HG03558 (cell line): ENCODE measurements around the gene SMURF1.

Experiments used
- ATAC-seq: cut with Tn5 transposase; IDR thresholded peaks from one replicate; pipeline ENCODE4 v1.9.1; 2021; ENCODE audit warnings: moderate number of reproducible peaks; ENCODE audit not compliant: unreplicated experiment; ENCODE audit errors: extremely low read depth

Gene SMURF1

DNA sequence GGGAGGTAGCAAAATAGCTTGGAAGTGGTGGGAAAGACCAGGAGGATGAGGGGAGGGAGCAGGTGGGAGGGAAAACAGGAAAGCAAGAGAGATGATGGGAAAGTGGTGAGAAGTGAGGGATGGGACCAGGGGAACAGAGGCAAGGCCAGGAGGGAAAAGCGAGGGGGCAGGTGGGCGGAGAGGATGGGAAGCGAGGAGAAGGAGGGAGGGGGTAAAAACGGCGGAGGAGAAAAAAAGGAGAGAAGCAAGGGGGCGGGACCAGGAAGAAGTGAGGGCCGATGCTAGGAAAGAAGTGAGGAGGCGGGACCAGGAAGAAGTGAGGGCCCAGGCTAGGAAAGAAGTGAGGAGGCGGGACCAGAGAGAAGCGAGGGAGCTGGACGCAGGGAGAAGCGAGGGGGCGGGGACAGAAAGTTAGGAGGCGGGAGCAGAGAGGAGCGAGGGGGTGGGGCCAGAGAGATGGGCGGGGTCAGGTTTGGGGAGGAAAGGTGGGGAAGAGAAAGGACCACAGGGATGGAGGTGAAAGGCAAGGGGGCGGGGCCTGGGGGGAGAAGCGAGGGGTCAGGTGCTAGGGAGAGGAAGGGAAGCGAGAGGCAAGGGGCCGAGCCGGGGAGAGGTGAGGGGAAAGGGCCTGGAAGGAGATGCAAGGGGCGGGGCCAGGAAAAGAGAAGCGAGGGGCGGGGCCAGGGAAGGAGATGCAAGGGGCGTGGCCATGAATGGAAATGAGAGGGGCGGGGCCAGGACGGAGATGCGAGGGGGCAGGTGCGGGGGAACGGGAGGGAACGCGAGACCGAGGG is 984 bp downstream of the SMURF1 start:
- ATAC-seq = no peak

DNA sequence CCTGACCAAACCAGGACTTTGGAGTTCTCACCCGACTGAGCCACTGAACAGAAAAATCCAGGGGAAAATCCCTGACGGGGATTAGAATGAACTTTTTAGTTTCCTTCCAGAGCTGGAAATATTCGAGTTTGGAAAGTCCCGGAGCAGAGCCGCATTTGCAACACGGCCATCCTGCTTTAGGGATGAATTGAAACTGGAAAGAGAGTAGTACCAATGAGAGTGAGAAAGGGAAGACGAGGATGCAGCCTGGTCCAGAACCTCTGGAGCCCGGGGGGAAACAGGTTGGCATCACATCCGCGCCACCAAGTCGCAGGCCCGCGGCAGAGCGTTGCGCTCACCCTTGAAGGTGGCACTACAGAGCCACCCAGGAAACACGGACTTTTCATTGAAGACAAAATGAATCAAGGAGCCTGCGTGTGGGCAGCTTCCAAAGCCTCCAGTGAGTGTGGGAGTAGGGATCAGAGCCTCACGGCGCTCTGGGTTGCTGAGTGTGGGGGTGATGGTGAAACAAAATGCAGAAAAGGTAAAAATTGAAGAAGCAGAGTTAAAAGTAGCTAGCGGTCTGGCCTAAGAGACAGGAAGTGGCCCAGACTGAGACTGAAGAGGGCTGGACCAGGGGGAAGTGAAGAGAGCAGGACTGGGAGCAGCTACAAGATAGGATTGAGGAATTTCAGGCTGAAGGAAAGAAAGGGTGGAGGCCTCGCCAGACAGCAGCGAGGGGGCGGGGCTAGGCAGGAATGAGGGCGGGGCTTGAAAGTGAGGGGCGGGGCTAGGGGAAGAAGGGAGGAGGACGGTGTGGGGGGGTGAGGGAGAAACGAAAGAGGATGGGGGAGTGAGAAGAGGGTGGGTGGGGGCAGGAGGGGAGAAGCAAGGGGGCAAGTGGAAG is 1.8 kb downstream of the SMURF1 start:
- no peak for ATAC-seq

DNA sequence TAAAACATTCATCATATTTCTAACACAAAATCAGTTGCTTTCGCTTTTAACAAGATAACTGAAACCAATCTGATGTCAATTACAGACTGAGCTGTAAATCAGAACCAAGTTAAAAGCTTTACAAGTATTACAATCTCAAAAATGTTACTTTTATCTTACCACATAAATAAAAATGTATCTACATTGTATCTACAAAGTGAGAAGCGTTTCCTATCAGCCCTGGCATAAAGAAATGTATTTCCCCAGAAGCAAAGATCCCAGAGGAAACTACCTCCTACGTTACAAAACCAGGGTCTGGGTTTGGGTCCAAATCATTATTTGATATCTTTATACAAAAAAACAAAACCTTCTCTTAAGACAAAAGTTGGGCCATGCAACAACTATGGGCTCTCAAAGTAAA is 2.6 kb downstream of the SMURF1 start:
- ATAC-seq = no peak

DNA sequence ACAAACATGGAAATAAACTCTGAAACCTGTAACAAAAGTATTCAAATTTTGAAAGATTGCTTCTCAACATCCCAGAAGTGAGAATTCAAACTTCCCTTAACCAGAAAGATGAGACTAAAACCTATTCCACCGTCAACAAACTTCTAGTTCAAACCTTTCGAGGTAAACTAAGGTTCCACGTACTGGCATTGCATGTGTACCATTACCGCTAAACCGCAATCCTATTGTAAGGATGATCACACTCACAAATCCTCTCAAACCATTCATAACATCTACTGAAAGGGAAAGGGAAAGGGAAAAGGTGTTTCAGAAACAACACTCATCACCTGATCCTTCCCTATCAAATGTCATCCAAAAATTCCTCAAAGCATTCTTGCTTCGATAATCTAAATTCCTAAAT is 3.1 kb downstream of the SMURF1 start:
- no peak for ATAC-seq

DNA sequence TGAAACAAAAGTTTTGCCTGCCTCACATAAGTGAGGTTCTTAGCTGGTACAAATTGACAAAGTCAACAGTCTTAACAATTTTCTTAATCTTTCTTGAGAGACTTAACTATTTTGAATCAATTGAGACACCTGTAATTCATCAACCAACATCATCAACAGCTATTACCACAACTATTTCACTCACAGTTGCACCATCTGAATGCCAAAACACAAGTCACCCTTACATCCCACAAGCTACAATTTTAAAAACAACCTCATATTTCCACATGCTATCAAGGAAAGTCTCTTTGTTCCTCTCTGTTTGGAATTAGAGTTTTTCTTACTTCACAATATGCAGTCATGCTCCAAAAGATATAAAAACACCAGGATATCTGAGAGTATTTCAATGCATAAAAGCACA is 4.9 kb downstream of the SMURF1 start:
- no peak for ATAC-seq

DNA sequence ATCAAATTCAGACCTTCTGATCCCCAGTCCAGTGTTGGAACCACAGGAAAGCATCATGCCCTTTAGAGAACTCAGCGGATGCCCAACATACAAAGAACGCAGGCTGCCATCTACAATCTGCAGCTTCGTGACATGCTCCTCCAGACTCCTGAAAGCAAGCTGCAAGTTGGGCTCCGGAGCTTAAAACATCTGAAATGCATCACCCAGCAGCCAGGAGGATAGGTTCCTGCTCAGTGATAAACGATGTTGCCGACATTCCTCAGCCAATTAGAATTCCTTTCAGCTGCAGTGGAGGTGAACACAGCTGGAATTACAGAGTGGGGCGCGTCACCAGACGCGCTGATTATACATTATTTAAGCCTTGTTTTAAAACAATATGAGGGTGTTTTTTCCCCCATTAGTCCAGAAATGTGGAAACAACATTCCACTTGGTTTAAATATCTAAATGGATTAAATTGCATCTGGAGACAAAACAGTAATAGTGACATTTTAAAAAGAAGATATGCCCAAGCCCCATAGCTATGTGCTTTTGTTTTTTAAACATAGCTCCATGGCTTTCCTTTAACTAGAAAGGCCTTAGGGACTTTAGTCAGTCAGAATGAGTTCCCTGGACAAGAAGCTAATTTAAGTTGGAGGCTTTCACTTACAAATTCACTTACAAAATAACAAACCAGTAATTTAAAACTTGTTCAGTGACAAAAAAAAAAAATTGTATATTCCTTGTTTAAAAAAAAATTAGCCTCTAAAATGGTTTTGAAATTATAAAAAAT is 6.3 kb downstream of the SMURF1 start:
- ATAC-seq = no peak

DNA sequence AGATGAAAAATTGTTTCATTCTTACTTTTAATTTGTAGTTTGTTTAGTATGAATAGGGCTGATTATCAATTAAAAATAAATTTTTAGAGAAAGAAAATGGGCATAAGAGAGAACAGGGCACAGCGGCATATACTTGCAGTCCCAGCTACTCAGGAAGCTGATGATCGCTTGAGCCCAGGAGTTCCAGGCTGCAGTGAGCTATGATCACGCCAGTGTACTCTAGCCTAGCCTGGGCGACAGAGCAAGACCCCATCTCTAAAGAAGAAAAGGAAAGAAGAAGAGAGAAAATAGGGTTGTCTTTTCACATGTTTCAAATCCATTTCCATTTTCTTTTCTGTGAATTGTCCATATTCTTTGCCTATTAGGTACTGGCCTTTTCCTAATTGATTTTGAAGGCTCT is 8.0 kb downstream of the SMURF1 start:
- no peak for ATAC-seq

DNA sequence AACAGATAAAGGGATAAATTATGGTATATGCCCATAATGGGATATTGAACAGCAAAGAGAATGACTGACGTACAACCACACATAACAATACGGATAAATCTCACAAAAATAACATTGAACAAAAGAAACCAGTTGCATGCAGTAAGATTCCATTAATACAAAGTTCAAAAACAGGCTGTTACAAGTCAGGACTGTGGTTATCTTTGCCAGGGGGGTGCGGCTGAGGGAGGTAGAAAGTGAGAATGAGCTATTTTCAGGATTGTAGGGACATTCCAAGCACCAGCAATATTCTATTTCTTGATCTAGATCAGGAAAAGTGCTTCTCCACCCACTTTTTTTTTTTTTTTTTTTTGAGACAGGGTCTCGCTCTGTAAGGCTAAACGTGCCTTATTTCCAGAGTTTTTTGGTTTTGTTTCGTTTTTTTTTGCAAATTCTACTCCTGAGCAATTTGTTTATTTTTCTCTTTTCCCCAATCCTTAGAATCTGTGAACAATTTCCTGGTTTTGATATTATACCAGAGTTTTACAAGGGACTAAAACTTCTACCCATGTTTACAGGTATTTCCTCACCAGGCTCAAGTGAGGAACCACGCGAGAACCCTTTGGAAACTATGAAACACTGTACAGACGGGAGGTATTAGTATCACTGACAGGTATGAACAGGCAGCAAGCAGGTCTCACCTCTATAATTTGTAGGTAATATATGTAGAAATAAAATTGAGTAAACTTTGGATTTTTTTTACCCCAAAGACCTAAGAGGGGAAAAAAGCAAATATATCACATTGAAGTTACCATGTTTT is 9.9 kb downstream of the SMURF1 start:
- no peak for ATAC-seq

DNA sequence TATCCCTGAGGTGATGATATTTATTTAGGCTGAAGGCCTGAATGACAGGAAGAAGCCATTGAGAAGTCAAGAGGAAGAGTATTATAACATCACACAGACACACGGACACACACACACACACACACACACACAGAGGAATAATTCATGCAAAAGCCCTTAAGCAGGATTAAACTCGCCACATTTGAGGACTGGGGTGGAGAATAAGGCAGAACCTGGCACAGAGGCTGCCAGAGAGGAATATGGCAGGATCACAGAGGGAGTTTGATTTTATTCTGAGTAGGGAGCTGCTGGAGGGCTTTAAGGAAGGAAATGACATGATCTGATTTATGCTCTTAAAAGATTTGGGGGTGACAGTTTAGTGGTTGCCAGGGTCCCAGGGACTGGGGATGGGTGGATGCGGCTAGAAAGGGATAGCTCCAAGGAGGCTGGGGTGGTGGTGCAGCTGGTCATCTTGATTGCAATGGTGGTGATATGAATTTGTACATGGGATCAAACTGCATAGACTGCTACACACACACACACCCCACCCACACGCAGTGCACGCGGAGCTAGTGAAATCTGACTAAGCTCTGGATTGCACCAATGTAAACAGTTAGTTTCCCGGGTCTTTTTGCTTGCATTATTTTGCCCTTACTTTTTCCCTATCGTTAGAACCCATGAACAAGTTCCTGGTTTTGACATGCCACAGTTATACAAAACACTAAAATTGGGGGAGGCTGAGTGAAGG is 11.2 kb downstream of the SMURF1 start:
- ATAC-seq = no peak

DNA sequence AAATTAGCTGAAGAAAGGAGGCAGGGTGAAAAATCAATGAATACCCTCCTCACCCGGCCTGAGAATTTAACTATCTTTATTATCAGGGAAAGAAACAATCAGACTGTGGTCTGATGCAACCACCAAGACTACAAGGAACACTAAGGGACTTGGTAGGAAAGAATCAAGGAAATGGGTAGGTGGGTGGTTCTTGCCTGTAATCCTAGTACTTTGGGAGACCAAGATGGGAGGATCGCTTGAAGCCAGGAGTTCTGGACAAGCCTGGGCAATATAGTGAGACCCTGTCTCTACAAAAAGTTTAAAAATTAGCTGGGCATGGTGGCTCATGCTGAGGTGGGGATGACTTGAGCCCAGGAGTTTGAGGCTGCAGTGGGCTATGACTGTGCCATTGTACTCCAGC is 12.6 kb downstream of the SMURF1 start:
- ATAC-seq = no peak

DNA sequence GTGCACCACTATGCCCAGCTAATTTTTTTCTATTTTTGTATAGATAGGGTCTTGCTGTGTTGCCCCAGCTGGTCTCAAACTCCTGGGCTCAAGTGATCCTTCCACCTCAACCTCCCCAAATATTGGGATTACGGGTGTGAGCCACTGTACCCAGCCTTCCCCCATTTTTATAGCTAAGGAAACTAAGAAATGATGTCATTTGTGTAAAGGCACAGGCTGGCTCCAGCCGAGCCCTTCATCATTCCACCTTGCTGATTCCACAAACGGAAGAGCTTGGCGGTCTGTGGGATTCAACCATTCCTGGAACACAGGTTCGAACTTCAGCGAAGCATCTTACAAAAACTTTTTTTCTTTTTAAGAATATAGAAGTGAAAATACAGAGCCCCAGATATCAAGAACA is 14.4 kb downstream of the SMURF1 start:
- no peak for ATAC-seq

DNA sequence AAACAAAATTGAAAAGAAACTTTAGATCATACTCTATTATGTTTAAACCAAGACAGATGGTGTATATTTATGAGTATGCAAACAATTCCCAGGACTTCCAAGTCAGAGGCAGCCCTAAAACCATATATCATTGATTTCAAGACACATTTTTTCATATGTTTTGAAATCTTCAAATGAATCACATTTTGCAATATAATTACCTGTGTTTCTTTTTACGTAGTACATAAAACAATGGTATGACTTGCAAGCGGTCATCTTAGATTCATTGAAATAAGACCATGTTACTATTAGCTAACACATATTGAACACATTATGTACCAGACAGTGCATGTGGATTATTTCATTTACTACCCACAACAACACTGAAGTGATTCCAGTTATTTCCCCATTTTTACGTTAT is 14.9 kb downstream of the SMURF1 start:
- no peak for ATAC-seq

DNA sequence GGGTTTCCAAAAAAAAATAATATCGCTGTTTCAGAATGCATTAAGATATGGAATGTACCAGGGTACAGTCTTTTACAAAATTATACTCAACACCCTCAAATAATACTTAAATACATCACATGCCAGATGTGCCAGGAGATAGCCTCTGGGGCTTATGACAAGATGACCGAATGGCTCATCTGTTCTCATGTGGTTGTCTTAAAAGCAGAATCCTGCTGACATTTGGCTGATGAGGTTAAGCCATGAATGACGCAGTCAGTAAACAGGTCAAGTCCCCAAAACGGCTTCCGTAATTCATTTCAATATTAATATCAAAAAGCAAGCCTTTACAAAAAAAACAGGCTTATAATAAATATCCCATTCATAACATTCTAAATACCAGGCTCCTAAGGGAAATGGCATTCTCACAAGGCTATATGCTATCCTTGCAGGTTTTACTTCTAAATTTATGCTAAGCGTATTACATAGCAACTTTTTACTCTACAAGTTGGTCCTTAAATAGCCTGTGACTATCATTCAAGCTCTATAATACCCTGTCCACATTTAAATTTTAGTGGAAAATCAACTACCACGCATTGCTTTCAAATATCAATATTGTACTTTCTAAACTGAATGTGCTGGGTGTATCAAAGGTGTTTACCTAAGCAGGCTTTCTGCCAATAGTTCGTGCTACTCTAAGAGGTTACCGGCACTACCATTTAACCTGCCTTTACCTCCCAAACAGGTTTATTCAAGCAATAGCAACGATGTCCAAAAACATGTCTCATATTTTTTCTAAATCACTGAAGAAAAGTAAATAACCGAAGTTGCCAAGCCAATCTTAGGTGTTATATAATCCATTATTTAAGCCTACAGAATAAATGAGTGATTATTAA is 15.6 kb downstream of the SMURF1 start:
- no peak for ATAC-seq

DNA sequence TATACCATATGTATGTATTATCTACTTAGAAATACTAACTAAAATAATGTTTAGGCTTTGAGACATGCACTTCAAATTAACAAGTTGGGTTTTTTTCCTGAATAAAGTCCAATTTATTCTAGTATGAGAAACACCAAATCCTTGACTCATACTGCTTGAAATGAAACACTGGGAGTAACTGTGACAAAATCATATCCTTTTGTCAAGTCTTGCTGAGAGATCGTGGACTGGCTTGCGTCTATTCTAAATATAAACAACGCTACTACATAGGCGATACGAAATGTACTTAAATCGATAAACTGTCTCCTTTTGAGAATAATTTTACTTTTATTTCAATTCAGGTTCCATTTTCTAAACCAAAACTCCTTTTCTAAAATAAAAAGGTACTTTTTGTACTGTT is 16.3 kb downstream of the SMURF1 start:
- ATAC-seq = no peak

DNA sequence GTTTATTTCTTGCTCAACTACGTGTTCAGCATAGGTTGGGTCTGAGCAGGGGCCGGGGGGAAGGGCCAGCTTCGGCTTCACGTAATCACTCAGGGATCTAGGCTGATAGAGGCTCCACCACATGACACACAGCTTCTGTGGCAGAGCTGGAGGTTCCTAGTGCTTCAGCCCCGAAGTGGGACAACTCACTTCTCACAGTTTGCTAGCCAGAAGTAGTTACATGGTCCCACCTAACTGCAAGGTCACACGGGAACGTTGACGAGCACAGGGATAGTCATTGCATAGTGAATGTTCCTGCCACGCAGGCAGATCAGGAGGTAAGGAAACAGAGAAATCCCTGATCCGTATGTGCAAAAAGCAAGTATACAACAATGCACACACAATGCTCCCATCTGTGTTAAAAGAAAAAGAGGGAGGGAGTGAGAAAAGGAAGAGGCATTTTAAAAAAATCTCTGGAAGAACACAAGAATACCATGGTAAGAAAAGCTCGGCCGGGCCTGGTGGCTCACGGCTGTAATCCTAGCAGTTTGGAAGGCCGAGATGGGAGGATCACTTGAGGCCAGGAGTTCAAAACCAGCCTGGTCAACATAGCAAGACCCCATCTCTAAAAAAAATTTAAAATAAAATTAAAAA is 16.9 kb downstream of the SMURF1 start:
- no peak for ATAC-seq

DNA sequence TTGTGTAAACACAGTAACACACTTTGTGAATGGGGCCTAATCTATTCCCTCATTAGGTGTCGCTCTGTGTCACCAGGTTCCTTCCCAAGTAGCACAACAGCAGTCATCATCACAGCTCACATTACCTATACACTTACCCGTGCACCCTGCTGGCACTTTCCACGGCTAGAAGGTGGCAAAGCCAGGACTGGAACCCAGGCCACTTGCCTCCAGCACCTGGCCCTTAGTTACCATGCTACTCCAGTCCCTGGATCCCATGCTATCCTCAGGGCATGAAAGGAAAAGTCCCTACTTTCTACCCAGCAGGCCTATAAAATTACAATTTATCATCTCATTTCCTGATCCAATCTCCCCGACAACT is 18.4 kb downstream of the SMURF1 start:
- ATAC-seq = no peak

DNA sequence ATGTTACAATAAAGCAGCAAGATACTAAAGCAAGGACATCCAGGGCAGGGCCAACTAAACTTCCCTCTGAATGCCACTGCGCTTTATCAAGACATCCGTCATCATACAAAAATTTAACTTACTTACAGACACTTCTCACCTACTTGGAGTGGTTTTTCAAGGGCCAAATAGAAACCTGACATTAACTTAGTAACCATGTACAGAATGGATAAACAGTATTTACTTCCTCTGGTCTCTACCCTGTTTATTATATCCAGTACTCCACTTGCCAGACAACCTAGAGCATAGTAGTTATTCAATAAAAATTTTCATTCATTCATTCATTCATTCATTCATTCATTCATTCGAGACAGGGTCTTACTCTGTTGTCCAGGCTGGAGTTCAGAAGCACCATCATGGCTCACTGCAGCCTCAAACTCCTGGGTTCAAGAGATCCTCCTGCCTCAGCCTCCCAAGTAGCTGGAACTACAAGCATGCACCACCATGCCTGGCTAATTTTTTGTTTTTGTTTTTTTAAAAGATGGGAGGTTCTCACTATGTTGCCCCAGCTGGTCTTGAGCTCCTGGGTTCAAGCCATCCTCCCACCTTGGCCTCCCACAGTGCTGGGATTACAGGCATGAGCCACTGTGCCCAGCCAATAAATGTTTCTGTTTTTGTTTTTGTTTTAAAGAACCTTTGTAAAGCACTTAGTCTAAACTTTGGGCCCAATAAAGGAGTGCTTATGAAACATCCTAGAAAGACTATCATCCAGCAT is 19.0 kb downstream of the SMURF1 start:
- no peak for ATAC-seq
